Nephron (organoid): ENCODE results near the gene MARCHF3.

Source experiments
- H3K27ac Mint-ChIP-seq, 3 experiments: 2 replicates each; pipeline ENCODE4 v1.8.0; 2020; ENCODE audit warnings: mixed read lengths in 3 of 3, mild to moderate bottlenecking in 2 of 3, moderate library complexity in 1 of 3
- H3K27me3 Mint-ChIP-seq: 2 replicates; pipeline ENCODE4 v1.8.0; 2021; ENCODE audit warnings: low read depth, mild to moderate bottlenecking, moderate library complexity, mixed read lengths
- H3K36me3 Mint-ChIP-seq: 2 replicates; pipeline ENCODE4 v1.8.0; 2020; ENCODE audit warnings: low read depth, mixed read lengths
- H3K4me1 Mint-ChIP-seq: 2 replicates; pipeline ENCODE4 v1.8.0; 2020; ENCODE audit warnings: mixed read lengths
- H3K4me3 Mint-ChIP-seq, 3 experiments: 2 replicates each; pipeline ENCODE4 v1.8.0; 2020; ENCODE audit warnings: mild to moderate bottlenecking in 3 of 3, mixed read lengths in 3 of 3, moderate library complexity in 2 of 3
- H3K9me3 Mint-ChIP-seq: 2 replicates; pipeline ENCODE4 v1.8.0; 2020; ENCODE audit warnings: mixed read lengths
- CTCF ChIP-seq, 3 experiments: fragments of 200-600 bp; sonication (generic); IDR thresholded peaks; one replicate each; pipeline ENCODE4 v1.5.0; 2021; ENCODE audit warnings: antibody characterized with exemption in 3 of 3; ENCODE audit not compliant: unreplicated experiment in 3 of 3

MARCHF3 gene

GRCh38 chr5:127072861-127073846, 42.8 kb upstream of the MARCHF3 start, which contains the start of gene C5orf63:
TSS of gene C5orf63 (minus strand) at chr5:127073502. CDS start at chr5:127058995, 14,507 bp downstream.
- no peaks in the 10 kb centered on the region for H3K36me3 Mint-ChIP-seq
- peak within 1 kb of the TSS; percentile 54 to 70 (median 60) for H3K4me3 Mint-ChIP-seq
- TF ChIP-seq CTCF (IDR thresholded peaks at IDR 0.05; ENCODE audit: unreplicated experiment in 3 of 3): no peak
- H3K9me3 Mint-ChIP-seq: no peaks in the 10 kb centered on the region
- H3K27ac Mint-ChIP-seq: no peak within 1 kb of the TSS
- H3K4me1 Mint-ChIP-seq: peaks cover 20% of the 10 kb centered on the region
- no peaks in the 10 kb centered on the region for H3K27me3 Mint-ChIP-seq

- TF ChIP-seq CTCF (IDR thresholded peaks at IDR 0.05; ENCODE audit: unreplicated experiment in 3 of 3): no peak
- Mint-ChIP-seq H3K27me3 (no peaks in the 10 kb centered on the region), H3K36me3 (no peaks in the 10 kb centered on the region), H3K27ac (no peak overlapping the region), H3K9me3 (no peaks in the 10 kb centered on the region), H3K4me1 (peaks cover 8% of the 10 kb centered on the region), H3K4me3 (no peak overlapping the region)
Measured at GRCh38 chr5:127070243-127070642, 39.9 kb upstream of the MARCHF3 start.

GRCh38 chr5:127068493-127069214, 38.3 kb upstream of the MARCHF3 start:
- Mint-ChIP-seq H3K27me3 (no peaks in the 10 kb centered on the region), H3K9me3 (no peaks in the 10 kb centered on the region), H3K4me1 (peaks cover 8% of the 10 kb centered on the region), H3K4me3 (no peak overlapping the region), H3K36me3 (no peaks in the 10 kb centered on the region), H3K27ac (peak overlapping the region in 2 of 3 experiments; percentile 19 to 30)
- TF ChIP-seq CTCF (IDR thresholded peaks at IDR 0.05; ENCODE audit: unreplicated experiment in 3 of 3): no peak

GRCh38 chr5:127066721-127067120, 36.4 kb upstream of the MARCHF3 start:
- no peaks in the 10 kb centered on the region for H3K36me3 Mint-ChIP-seq
- H3K27me3 Mint-ChIP-seq: no peaks in the 10 kb centered on the region
- H3K4me3 Mint-ChIP-seq: no peak overlapping the region
- TF ChIP-seq CTCF (IDR thresholded peaks at IDR 0.05; ENCODE audit: unreplicated experiment in 3 of 3): no peak
- no peak overlapping the region for H3K27ac Mint-ChIP-seq
- peaks cover 8% of the 10 kb centered on the region for H3K4me1 Mint-ChIP-seq
- H3K9me3 Mint-ChIP-seq: no peaks in the 10 kb centered on the region

- Mint-ChIP-seq H3K36me3 (no peaks in the 10 kb centered on the region), H3K27me3 (no peaks in the 10 kb centered on the region)
Measured at GRCh38 chr5:127064253-127064840, 34.0 kb upstream of the MARCHF3 start.

More at GRCh38 chr5:127064253-127064840, 34.0 kb upstream of the MARCHF3 start:
- Mint-ChIP-seq H3K27ac (no peak overlapping the region), H3K4me1 (no peaks in the 10 kb centered on the region), H3K9me3 (no peaks in the 10 kb centered on the region), H3K4me3 (no peak overlapping the region)
- no peak for TF ChIP-seq CTCF (IDR thresholded peaks at IDR 0.05; ENCODE audit: unreplicated experiment in 3 of 3)
